Stimulated activated CD4-positive, alpha-beta T cell treated with anti-CD3 and anti-CD28 coated beads, Interleukin-4, amount 100 ng/mL, for 24 hours (primary cell): Measurements from ENCODE around the gene CAMK2B.
"Not testable (repeated sequence)": the region's sequence is repeated elsewhere in the genome, so short reads cannot be mapped to it uniquely, and the experiment has no call there.

Source experiments
- DNase-seq: peaks from one replicate; pipeline ENCODE4 v3.0.0-alpha.2; 2020

CAMK2B gene

DNA sequence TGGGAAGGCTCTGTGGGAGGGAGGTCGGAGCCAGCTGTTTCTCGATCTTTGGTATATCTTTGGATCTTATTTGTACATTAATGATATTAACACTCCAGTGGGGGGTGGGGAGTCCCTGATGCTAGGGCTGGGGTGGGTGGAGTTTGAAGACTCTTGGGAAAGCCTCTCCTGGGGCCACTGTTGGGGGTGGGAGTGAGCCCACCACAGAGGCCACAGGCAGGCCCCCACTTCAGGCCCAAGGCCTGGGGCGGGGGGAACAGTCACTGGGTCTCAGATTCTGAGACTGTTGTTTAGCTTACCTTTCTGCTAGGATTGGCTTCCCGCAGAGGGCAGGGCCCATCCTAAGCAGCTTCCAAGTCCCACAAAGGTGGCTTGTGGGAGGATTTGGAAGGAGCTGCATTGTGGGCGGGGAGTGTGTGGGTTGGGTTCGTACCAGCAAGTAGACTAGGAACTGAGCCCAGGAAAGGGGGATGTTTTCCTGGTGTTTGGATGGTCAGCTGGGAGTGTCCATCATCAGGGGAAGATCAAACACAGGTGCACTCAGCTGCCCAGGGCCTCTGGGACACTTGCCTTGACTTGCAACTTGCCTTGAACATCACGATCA lies 112.7 kb downstream of the CAMK2B start:
- no peak for DNase-seq

DNA sequence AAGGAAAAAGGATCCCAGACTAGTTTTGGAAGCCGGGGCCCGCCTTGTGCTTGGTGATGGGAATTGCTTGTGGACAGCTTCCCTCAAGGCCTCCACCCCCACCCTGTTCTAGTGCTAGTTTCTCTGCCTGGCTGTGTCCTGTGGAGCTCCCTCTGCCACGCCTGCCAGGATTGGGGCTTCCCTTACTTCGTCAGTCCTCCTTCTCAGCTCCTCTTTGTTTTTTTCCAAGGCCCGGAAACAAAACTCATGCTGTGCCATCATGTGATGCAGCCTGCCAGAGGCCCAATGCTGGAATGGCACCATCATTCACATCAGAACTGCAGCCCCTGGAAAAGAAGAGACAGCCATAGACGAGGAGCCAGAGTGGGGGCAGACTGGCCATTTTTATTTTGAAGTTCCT lies 113.4 kb downstream of the CAMK2B start:
- no peak for DNase-seq

DNA sequence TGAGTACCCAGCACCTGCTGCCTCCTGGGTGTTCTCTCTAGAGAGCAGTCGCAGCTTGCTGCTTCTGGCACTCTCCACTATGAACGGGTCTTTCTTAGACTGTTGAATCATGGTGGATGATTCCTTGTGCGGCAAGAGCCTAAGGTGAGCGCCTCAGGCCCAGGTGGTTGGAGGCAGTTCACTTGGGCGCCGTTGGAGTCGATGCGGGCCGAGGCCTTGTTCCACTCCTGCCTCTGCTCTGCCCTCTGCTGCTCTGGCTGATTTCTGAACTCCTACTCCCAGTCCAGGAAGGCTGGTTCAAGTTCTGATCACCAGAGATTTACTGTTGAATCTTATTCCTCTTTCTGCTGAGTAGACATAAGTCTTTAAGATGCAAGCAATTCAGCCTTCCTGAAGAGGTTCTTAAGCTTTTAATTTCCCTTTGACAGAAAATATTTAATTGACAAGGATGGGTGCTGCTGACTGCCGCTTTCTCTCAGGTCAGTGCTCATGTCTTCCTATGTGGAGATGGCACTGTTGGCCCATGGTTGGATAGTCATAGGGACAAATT lies 114.2 kb downstream of the CAMK2B start:
- DNase-seq = no peak

DNA sequence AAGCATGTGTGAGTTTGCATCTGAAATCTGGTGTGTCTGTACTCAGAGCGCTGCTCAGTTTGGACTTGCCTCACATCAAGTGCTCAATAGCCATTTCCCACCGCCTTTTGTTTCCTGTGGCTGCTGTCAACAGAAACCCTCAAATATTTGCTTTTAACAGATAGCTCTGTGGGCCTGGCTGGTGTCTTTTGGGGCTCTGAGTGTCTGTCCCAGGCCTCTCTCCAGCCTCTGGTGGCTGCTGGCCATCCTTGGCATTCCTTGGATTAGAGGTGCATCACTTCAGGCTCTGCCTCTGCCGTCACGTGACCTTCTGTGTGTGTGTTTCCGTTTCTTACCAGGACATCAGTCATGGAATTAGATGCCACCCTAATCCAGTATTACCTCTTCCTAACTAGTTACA lies 115.3 kb downstream of the CAMK2B start:
- DNase-seq = no peak

DNA sequence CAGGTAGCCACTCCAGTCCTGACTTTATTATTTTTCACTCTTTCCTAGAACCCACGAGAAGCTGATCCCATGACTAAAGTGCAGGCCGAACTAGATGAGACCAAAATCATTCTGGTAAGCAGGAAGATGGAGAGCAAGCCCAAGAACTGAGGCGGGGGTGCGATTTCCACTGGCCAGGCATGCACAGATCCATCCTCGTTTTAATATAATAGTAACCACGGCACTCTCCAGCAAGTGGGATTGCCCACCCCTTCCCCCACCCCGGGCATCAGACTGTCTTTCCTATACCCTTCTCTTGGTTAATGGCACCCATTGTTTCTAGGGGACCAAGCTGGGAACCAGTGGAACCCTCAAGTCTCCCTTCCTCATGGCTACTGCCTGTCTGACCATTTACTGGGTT lies 117.3 kb downstream of the CAMK2B start:
- no peak for DNase-seq

DNA sequence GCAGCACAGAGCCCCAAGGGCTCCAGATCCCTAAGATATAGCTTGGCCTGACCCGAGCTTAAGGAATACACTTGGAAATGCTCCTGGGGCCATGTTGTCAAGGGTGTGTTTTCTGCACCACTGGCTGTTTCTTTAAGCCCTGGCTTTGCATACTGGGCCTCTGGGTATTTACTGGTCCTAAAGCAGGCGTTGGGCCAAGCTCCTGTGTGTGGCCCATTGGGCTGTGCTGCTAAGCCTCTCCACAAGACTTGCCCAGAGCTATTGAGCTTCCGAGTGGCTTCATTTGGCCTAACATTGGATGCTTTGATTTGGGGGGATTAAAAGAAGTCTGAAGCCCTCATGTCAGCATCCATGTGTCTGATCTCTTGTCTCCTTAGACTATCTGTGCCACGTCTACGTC lies 119.4 kb downstream of the CAMK2B start:
- no peak for DNase-seq

DNA sequence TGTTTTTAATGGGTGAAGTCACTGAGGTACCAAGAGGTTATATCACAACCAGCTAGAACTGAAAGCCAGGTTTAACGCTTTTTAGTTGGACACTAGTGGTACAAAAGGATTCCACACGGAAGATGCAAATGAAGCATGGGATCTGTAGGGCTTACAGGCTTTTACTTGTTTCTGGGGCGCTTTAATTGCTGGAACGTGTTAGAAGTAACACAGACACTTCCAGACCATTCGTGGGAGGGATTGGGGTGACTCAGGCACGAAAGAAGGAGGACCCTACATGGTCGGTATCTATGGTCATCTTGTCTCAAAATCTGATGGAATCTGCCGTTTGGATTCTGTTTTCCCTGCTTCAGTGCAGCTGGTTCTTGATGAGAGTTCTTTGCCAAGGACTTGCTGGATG lies 123.6 kb downstream of the CAMK2B start:
- DNase-seq = no peak

DNA sequence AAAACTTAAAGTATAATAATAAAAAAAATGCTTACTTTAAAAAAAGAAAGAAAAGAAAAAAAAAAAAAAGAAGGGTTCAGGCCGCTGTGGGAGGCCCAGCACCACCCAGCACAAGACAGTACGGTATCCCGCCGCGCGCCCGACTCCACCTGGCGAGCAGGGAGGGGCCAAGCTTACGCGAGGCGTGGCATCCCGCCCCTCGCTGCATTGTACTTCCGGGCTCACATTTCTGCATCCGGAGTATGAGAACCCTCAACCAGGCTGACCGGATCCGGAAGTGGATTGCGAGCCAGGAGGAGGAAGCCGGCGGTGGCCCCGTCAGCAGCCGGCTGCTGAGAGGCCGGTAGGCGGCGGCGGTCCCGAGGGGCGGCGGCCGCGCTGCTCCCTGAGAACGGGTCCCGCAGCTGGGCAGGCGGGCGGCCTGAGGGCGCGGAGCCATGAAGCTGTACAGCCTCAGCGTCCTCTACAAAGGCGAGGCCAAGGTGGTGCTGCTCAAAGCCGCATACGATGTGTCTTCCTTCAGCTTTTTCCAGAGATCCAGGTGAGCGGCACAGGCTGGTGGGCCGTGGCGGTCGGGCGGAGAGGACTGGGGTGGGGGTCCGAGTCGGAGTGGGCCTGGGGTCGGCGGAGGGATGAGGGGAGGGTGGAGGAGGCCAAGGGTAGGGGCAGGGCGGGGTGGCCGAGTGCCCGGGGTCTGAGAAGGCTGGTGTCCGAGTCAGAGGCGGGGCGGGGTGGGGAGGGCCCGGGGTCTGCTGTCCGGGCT lies 124.5 kb downstream of the CAMK2B start, which contains the start of gene YKT6:
TSS of gene YKT6 (plus strand) at position 280 of the 763 bp plus-strand sequence. CDS start at position 438, 158 bp downstream.
- DNase-seq = peak; percentile 97

DNA sequence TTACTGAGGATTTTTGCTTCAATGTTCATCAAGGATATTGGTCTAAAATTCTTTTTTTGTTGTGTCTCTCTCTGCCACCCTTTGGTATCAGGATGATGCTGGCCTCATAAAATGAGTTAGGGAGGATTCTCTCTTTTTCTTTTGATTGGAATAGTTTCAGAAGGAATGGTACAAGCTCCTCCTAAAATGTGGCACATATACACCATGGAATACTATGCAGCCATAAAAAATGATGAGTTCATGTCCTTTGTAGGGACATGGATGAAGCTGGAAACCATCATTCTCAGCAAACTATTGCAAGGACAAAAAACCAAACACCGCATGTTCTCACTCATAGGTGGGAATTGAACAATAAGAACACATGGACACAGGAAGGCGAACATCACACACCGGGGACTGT lies 125.2 kb downstream of the CAMK2B start:
- DNase-seq = not testable (repeated sequence)

DNA sequence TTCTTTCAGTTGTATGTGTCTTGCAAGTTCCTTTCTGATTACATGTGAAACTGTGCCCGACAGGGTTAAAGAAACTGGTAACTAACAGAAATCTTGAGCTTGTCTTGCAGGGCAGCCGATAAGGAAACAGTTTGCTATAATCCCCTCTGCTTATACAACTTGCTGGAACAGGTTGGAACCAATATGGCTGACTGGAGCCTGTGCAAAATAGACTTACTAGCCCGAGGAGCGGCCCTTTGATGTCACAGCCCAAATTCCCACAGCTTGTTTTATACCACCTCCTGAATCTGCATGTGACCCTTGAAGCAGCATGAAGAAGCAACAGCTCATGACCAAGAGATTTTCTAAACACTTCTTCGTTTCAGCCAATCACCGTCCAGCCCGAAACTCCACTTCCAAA lies 127.9 kb downstream of the CAMK2B start:
- no peak for DNase-seq

DNA sequence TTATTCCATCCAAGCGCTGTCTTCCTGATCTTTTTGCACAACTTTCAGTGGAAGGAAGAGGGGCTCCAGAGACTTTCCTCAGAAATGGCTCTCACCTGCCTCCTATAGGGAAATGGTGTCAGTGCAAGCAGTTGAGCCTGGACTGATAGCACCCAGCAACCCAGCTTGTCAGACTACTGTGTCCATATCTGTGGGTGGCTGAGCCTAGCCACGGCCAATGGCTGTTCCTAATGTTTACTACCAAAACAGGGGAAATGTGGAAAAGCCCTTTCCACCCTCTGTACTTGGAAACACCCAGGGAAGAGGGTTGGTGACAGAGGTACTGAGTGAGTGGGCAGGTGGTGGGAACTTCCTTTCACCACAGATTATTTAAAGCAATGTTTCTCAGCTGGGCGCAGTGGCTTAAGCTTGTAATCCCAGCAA lies 128.9 kb downstream of the CAMK2B start:
- DNase-seq = peak; percentile 21

DNA sequence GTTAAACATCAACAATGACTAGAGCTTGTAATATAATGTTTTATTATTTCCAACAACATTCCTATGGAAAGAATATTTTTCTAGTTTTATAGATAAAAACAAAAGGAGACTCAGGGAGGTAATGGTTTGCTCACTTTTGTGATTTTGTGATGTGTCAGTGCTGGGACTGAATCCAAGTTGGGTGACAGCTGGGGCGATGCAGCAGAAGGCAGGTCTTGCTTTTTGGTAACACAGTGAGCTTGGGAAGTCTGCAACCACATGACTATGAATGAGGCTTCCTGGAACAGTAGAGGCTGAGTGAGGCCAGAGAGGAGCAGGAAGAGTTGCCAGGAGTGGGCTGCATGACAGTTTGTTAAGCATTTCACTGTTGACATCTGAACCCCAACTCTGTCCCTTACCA lies 129.5 kb downstream of the CAMK2B start:
- no peak for DNase-seq

DNA sequence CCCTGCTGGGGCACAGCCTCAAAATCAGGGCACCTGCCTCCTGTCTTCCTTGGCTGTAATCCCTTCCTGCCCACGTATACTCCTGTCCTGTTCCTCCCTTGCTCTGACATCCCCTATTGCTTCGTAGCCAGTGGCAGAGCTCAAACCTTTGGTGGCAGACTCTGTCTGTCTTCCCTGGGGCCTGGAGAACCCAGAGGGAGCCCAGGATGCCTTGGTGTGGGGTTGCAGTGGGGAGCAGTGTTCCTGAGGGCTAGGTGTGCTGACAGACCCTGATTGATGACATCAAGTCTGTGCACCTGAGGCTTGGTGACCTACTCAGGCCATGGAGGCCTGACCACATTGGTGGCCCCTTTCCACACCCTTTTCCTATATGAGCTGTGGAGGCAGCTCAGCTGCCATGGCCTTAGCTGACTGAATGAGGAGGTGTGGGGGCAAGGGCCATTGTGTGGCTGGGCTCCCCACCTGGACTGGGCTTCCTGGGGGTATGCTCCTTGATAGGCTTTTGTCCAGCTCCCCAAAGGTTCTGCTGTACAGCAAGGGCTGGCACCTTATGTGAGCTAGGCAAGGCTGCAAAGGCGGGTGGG lies 130.7 kb downstream of the CAMK2B start:
- DNase-seq = no peak

DNA sequence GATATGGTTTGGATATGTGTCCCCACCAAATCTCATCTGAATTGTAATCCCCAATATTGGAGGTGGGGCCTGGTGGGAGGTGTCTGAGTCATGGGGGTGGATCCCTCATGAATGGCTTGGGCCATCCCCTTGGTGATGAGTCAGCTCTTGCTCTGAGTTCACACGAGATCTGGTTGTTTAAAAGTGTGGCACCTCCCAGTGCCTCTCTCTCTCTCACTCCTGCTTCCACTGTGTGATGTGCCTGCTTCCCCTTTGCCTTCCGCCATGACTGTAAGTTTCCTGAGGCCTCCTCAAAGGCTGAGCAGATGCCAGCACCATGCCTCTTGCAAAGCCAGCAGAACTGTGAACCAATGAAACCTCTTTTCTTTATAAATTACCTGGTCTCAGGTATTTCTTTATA lies 131.3 kb downstream of the CAMK2B start:
- peak; percentile 59 for DNase-seq

DNA sequence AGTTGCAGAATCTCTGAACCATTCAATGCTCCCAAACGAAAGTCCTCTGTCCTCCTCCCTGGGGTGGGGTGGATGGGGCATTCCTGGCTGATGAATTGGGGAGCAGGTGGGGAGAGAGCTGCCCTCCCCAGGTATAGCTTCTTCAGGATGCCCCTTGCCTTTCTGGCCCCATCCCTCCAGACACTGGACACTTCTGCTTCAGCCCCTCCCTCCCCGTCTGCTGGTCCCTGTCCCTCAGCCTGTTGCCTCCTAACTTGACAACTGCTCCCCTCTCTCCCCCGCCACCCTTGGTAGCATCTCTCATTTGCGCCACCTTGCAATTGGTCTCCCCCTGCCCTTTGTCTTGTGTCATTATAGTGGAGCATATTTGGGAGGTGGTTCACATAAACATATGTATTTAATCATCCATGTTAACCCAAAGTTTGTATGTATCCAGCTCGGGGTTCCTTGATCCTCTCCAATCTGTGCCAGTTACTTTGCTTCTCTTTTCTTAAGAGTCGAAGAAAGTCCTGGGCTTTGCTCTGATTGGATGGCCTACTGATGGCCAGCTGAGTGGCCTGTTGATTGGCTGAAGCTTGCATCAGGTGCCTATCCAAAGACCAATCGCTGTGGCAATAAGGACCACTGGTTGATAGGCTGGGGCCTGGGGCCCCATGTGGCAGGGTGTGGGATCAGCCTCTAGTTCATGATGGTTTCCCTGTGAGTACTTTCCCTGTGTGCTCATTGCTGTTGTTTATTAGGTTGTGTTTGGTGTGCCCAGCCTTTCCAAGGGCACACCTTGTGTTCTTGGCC lies 132.2 kb downstream of the CAMK2B start:
- no peak for DNase-seq

DNA sequence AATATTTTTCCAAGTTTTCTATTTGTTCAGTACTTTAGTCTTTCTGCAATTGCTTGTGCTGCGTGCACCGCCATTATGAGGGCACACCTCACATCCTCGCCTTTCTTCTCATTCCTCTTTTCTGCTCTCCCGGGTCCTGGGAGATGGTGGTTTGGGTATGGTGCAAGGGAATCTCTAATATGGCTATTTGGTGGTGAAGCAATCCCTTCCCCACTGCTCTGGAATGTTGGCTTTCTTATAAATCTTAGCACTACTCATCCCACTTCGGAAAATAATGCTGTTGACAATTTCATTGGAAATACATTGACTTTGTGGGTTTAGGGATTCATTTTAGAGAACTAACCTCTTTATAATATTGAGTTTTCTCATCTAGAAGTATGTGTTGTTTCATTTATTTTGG lies 134.2 kb downstream of the CAMK2B start:
- DNase-seq = no peak

DNA sequence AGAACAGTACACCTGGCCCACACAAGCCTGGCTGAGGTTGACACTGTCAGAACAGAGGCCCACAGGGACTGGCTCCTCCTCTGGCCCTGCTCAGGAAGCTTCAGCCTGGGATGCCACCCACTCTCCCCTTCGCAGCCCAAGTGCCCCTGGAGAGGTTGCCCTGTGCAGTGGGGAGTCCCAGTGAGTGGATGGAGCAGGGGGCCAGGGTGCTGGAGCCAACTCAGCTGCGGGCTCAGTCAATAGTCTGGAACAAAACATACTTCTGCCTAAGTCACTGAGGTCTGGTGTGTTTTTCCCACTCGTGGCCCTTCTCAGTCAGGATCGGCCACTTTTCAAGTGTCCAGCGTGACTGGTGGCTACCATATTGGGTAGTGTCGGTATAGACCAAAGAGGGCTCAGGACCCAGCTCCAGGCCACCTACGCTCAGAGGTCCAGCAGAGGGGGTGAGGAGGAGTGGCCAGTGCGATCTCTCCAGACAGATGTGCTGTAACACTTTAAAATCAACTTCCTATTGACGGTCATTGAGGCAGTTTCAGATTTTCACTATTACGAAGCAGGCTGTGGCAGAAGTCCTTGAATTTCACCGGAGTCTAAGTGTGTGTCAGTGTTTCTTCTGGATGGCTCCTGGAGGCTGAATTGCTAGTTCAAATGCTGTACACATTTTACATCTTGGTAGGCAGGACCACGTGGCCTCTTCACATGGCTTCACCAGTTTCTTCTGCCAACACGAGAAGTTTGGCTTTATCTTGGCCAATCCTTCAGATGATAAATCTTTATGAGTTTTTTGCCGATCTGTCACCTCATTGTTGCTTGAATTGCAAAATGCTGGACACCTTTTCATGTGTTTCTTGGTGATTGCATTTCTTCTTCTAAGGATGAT lies 135.2 kb downstream of the CAMK2B start:
- DNase-seq = no peak

DNA sequence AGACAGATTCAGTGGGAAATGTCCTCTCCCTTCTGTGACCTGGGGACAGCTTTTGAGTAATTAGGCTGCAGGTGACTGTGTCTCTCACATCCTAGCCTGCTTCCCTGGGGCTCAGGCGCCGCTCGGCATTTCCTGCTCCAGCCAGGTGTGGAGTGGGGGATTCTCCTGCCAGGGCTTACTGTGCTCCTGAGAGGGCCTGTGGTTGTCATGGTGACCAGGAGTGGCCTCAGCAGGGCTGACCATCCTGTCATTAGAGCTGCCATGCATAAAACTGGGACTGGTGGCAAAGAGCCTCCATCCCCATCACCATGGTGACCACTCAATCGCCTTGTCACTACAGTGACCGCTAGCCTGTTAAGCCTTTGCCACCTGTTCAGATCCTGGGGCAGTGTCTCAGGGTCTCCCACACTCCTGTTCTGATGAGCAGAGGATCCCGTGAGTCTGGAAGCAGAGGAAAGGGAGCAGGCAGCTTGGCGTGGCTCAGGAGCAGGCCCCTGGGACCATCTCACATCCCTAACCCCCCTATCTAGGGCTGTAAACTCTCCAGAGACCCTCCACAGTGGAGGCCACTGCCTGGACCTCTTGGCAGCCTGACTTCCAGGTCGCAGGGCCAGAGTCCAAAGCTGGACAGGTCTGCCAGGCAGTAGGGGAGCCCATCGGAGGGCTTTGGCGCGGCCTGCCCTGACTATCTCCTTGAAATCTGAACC lies 136.0 kb downstream of the CAMK2B start, which contains the start of gene GCK:
TSS of gene GCK (minus strand) at position 154 of the 707 bp plus-strand sequence. CDS start 486 bp downstream, outside the sequence.
- DNase-seq = no peak

DNA sequence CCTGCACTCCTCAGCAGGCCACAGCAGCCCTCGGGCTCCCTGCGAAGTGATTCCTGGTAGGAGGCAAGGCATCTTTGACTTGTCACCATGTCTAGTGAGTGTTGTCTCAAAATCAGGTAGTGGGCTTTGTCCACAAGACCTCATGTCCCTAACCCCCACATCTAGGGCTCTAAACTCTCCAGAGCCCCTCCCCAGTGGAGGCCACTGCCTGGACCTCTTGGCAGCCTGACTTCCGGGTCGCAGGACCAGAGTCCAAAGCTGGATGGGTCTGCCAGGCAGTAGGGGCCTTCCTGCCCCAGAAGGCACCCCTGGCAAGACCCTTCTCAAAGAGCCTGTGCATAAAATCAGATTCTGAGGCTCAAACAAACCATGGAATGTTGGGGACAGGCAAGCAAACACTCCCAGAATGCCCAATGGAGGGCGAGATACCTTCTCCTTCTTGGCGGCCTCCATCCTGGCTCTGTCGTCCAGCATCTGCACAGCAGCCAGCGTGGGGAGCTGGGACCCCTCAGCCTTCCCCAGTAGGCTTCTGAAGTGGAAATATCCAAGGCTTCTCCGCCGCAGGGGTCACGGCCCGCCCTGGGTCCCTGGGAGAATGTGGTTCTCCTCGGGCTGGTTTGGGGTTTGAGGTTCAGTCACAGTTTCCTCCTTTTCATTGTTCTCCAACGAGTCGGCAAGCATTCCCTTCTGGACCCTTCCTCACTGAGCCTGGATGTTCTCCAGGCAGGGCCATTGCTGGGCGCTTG lies 136.7 kb downstream of the CAMK2B start:
- no peak for DNase-seq

DNA sequence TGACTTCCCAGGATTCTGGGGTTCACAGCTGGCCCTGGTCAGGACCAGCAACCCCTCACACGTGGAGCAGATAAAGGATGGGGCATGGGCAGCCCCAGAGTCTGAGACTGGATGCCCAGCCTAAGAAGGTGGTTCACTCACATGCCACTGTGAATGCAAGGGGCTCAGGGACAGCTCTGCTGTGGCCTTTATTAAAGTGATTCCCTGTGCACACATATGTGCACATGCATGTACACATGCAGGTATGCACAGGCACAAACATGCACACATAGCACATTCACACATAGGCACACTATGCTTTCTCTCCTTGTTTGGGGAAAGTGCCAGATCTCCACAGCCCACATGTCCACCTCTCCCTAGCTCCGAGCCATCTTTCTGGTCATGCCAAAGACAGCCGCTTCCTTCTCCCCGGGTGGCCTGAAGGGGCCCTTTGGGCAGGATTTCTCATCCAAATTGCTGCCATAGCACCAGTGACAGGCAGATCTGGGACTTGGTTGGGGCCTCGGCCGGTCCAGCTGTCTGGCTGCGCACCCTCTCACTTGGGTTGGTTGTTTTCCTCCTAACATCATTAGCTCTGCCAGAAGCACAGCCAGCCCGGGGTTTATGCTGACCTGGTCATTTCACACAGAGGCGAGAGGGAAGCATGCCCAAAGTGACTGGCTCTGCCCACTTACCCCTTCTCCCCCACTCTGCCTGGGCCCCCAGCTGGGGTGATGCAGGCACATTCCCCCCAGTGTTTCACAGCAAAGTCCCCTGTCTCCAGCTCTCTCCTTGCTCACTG lies 137.6 kb downstream of the CAMK2B start:
- DNase-seq = no peak
